ENCODE data around the gene NOG. TPM values are rescaled to one million over a fixed set of nuclear protein-coding genes. Genes with fewer than 3 reads are reported as not detected.

The NOG gene
- under 1 TPM; 0.23 to 0.37 TPM for total RNA-seq
- 0.23 to 0.46 reads per million in 2 donors for total RNA-seq

DNA sequence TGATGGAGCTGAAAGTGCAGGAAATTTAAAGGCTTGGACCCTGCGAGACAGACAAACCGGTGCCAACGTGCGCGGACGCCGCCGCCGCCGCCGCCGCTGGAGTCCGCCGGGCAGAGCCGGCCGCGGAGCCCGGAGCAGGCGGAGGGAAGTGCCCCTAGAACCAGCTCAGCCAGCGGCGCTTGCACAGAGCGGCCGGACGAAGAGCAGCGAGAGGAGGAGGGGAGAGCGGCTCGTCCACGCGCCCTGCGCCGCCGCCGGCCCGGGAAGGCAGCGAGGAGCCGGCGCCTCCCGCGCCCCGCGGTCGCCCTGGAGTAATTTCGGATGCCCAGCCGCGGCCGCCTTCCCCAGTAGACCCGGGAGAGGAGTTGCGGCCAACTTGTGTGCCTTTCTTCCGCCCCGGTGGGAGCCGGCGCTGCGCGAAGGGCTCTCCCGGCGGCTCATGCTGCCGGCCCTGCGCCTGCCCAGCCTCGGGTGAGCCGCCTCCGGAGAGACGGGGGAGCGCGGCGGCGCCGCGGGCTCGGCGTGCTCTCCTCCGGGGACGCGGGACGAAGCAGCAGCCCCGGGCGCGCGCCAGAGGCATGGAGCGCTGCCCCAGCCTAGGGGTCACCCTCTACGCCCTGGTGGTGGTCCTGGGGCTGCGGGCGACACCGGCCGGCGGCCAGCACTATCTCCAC is at the start of gene NOG:
Gene NOG (plus strand): TSS at position 54 of the 674 bp plus-strand sequence. CDS start 525 bp downstream, at position 579.
- no peak within 1 kb of the TSS for H3K27ac Mint-ChIP-seq
- peaks cover 62% of the 10 kb centered on the region for H3K27me3 Mint-ChIP-seq
- ATAC-seq (peak; percentile 38), DNase-seq (peak in 1 of 3 donors; percentile 16)
- peak within 1 kb of the TSS; percentile 75 for H3K4me3 Mint-ChIP-seq
- peaks cover 2% of the 10 kb centered on the region for H3K36me3 Mint-ChIP-seq (ENCODE audit: low read depth)
- H3K4me1 Mint-ChIP-seq: peaks cover 15% of the 10 kb centered on the region
- H3K9me3 ChIP-seq (ENCODE audit: control insufficient read depth, low read length, poor library complexity, severe bottlenecking): no peaks in the 10 kb centered on the region

GRCh38 chr17:56545106-56545505 is 48.4 kb upstream of the NOG start:
- no peaks in the 10 kb centered on the region for H3K9me3 ChIP-seq (ENCODE audit: control insufficient read depth, low read length, poor library complexity, severe bottlenecking)
- Mint-ChIP-seq H3K27ac (no peak overlapping the region), H3K4me1 (no peaks in the 10 kb centered on the region), H3K27me3 (peaks cover 44% of the 10 kb centered on the region), H3K36me3 (ENCODE audit: low read depth) (no peaks in the 10 kb centered on the region), H3K4me3 (no peak overlapping the region)
- DNase-seq (no peak), ATAC-seq (no peak)

GRCh38 chr17:56545930-56546329 is 47.6 kb upstream of the NOG start:
- ATAC-seq: no peak
- no peaks in the 10 kb centered on the region for H3K36me3 Mint-ChIP-seq (ENCODE audit: low read depth)
- peaks cover 43% of the 10 kb centered on the region for H3K27me3 Mint-ChIP-seq
- no peak for DNase-seq
- H3K4me3 Mint-ChIP-seq: no peak overlapping the region
- H3K4me1 Mint-ChIP-seq: no peaks in the 10 kb centered on the region
- no peaks in the 10 kb centered on the region for H3K9me3 ChIP-seq (ENCODE audit: control insufficient read depth, low read length, poor library complexity, severe bottlenecking)
- H3K27ac Mint-ChIP-seq: no peak overlapping the region

DNA sequence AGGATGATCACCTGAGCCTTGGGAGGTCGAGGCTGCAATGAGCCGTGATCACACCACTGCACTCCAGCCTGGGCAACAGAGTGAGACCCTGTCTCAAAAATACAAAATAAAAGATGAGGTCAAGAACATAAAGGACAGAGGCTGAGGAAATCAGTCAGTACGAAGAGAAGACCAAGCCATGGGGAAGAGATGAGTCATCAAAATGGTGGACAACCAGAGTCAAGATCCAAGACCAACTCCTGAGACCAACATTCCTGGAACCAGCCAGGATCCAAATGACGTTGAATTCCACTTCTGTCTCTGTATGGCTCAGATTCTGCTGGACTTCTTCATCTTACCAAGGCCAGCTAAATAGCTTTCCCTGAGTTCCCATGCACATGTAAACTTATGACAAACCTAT is 44.8 kb upstream of the NOG start:
- H3K27ac Mint-ChIP-seq: no peak overlapping the region
- ATAC-seq: no peak
- peaks cover 30% of the 10 kb centered on the region for H3K27me3 Mint-ChIP-seq
- no peaks in the 10 kb centered on the region for H3K36me3 Mint-ChIP-seq (ENCODE audit: low read depth)
- no peak for DNase-seq
- no peaks in the 10 kb centered on the region for H3K4me1 Mint-ChIP-seq
- no peaks in the 10 kb centered on the region for H3K9me3 ChIP-seq (ENCODE audit: control insufficient read depth, low read length, poor library complexity, severe bottlenecking)
- H3K4me3 Mint-ChIP-seq: no peak overlapping the region

GRCh38 chr17:56549501-56549900 is 44.0 kb upstream of the NOG start:
- H3K9me3 ChIP-seq (ENCODE audit: control insufficient read depth, low read length, poor library complexity, severe bottlenecking): no peaks in the 10 kb centered on the region
- H3K27ac Mint-ChIP-seq: no peak overlapping the region
- ATAC-seq: no peak
- H3K36me3 Mint-ChIP-seq (ENCODE audit: low read depth): no peaks in the 10 kb centered on the region
- no peaks in the 10 kb centered on the region for H3K4me1 Mint-ChIP-seq
- peaks cover 23% of the 10 kb centered on the region for H3K27me3 Mint-ChIP-seq
- DNase-seq: no peak
- no peak overlapping the region for H3K4me3 Mint-ChIP-seq

DNA sequence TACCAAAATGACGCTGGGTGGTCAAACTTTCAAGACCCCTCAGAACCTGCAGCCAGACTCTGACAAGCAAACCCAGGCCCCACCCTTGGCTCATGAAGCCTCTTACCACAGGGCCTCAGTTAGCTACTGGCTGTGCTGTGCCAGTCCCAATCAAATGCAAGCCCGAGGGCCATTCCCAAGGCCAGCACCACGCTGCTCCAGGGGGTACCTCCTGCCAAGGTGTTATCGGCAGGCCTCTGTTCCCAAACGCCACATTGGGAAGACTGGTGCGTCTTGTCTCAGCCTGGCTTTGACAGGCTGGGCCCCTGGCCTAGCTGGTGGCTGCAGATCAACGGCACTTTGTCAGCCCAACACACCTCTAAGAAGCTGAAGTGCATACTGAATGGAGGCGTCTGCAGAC is 35.8 kb upstream of the NOG start:
- Mint-ChIP-seq H3K27me3 (peaks cover 18% of the 10 kb centered on the region), H3K27ac (no peak overlapping the region), H3K4me3 (no peak overlapping the region), H3K36me3 (ENCODE audit: low read depth) (no peaks in the 10 kb centered on the region), H3K4me1 (no peaks in the 10 kb centered on the region)
- H3K9me3 ChIP-seq (ENCODE audit: control insufficient read depth, low read length, poor library complexity, severe bottlenecking): no peaks in the 10 kb centered on the region
- ATAC-seq (no peak), DNase-seq (no peak)

GRCh38 chr17:56558088-56558487 is 35.4 kb upstream of the NOG start:
- H3K4me3 Mint-ChIP-seq: no peak overlapping the region
- H3K36me3 Mint-ChIP-seq (ENCODE audit: low read depth): no peaks in the 10 kb centered on the region
- no peaks in the 10 kb centered on the region for H3K4me1 Mint-ChIP-seq
- H3K27ac Mint-ChIP-seq: no peak overlapping the region
- no peak for ATAC-seq
- H3K9me3 ChIP-seq (ENCODE audit: control insufficient read depth, low read length, poor library complexity, severe bottlenecking): no peaks in the 10 kb centered on the region
- no peak for DNase-seq
- peaks cover 18% of the 10 kb centered on the region for H3K27me3 Mint-ChIP-seq

DNA sequence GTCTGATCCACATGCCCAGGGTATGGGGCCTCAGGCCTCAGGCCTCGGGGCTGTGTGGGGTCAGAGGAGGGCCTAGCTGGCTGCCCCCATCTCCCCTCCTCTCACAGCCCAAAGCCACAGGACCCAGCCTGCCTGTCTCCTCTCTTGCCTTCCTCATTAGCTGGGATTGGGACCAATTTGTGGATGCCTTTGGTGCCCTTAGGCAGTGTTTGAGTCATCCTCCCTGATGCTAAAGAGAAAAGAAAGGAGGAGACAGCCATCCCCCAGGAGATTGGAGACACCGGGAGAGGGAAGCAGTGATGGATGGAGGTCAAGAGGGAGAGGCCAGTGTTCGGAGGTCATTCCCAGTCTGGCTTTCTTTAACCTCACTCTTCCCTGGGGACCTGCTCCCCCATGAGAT is 23.3 kb upstream of the NOG start:
- no peak overlapping the region for H3K4me3 Mint-ChIP-seq
- H3K27me3 Mint-ChIP-seq: peaks cover 33% of the 10 kb centered on the region
- no peaks in the 10 kb centered on the region for H3K4me1 Mint-ChIP-seq
- DNase-seq (no peak), ATAC-seq (no peak)
- no peak overlapping the region for H3K27ac Mint-ChIP-seq
- H3K9me3 ChIP-seq (ENCODE audit: control insufficient read depth, low read length, poor library complexity, severe bottlenecking): no peaks in the 10 kb centered on the region
- H3K36me3 Mint-ChIP-seq (ENCODE audit: low read depth): no peaks in the 10 kb centered on the region

DNA sequence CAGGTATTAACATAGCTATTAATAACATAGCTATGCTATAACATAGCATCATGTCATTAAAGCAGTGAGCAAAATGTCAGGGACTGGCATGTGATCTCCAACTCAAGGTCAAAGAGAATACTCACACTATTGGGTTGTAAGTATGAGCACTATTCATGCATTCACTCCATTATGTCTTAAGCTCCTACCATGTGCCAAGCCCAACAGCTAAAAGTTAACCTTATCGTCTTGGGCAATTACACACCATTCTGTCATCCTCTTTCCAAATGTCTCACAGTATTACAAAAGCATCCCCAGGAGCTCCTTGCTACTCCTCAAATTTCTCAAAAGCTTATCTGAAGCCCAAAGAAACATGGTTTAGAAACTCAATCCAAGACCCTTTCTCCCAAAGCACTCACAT is 22.0 kb upstream of the NOG start:
- no peaks in the 10 kb centered on the region for H3K4me1 Mint-ChIP-seq
- DNase-seq (no peak), ATAC-seq (no peak)
- H3K27ac Mint-ChIP-seq: no peak overlapping the region
- no peak overlapping the region for H3K4me3 Mint-ChIP-seq
- no peaks in the 10 kb centered on the region for H3K9me3 ChIP-seq (ENCODE audit: control insufficient read depth, low read length, poor library complexity, severe bottlenecking)
- H3K27me3 Mint-ChIP-seq: peaks cover 37% of the 10 kb centered on the region
- no peaks in the 10 kb centered on the region for H3K36me3 Mint-ChIP-seq (ENCODE audit: low read depth)

DNA sequence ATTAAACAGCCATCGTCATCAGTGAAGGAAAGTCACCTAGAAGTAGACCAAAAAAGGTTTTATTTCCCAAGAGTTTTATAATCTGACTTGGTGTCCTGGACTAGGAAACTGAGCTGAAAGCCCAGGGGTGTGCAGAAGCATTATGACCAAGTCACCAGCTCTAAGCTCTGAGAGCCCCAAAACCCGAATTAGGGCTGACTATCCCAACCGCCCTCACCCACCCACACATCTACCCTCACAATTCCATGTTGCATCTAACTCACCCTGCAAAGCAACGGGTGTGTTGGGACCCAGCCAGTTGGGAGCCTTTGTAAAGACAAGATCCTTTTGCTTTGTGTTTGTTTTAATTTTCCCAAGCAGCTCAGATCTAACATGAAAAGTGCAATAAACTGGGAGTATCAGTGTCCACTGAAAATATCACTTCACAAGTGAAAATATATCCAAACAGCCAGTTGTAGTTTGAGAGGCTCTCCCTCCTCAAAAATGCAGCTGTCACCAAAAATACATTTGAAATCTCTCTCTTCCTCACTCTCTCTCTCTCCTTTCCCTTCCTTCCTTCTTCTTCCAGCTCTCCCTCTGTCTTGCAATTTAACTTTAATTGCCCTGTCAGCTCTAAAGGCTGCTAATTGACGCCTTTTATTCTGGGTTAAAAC is 16.2 kb upstream of the NOG start:
- H3K9me3 ChIP-seq (ENCODE audit: control insufficient read depth, low read length, poor library complexity, severe bottlenecking): no peaks in the 10 kb centered on the region
- ATAC-seq: no peak
- Mint-ChIP-seq H3K27ac (no peak overlapping the region), H3K27me3 (peaks cover 37% of the 10 kb centered on the region), H3K4me3 (no peak overlapping the region), H3K36me3 (ENCODE audit: low read depth) (no peaks in the 10 kb centered on the region), H3K4me1 (peaks cover 4% of the 10 kb centered on the region)
- no peak for DNase-seq

GRCh38 chr17:56577843-56578204 is 15.7 kb upstream of the NOG start:
- H3K4me1 Mint-ChIP-seq: peaks cover 4% of the 10 kb centered on the region
- no peak overlapping the region for H3K4me3 Mint-ChIP-seq
- no peak for ATAC-seq

GRCh38 chr17:56581635-56582627 is 11.6 kb upstream of the NOG start:
- peaks cover 4% of the 10 kb centered on the region for H3K4me1 Mint-ChIP-seq
- no peak overlapping the region for H3K27ac Mint-ChIP-seq
- H3K36me3 Mint-ChIP-seq (ENCODE audit: low read depth): peaks cover under 1% of the 10 kb centered on the region
- DNase-seq (no peak), ATAC-seq (no peak)
- no peak overlapping the region for H3K4me3 Mint-ChIP-seq
- no peaks in the 10 kb centered on the region for H3K9me3 ChIP-seq (ENCODE audit: control insufficient read depth, low read length, poor library complexity, severe bottlenecking)
- H3K27me3 Mint-ChIP-seq: peaks cover 62% of the 10 kb centered on the region

More at GRCh38 chr17:56577843-56578204, 15.7 kb upstream of the NOG start:
- DNase-seq: no peak
- no peaks in the 10 kb centered on the region for H3K9me3 ChIP-seq (ENCODE audit: control insufficient read depth, low read length, poor library complexity, severe bottlenecking)
- no peak overlapping the region for H3K27ac Mint-ChIP-seq
- H3K27me3 Mint-ChIP-seq: peaks cover 42% of the 10 kb centered on the region
- H3K36me3 Mint-ChIP-seq (ENCODE audit: low read depth): no peaks in the 10 kb centered on the region

- H3K4me1 Mint-ChIP-seq: peaks cover 2% of the 10 kb centered on the region
- no peak overlapping the region for H3K4me3 Mint-ChIP-seq
- peaks cover 65% of the 10 kb centered on the region for H3K27me3 Mint-ChIP-seq
- H3K36me3 Mint-ChIP-seq (ENCODE audit: low read depth): peaks cover 2% of the 10 kb centered on the region
- DNase-seq: no peak
- H3K9me3 ChIP-seq (ENCODE audit: control insufficient read depth, low read length, poor library complexity, severe bottlenecking): no peaks in the 10 kb centered on the region
- no peak for ATAC-seq
- H3K27ac Mint-ChIP-seq: no peak overlapping the region
Measured at GRCh38 chr17:56583772-56584171, 9.7 kb upstream of the NOG start.
